ENCODE data around the gene TMEM126B. TPM values are rescaled to one million over a fixed set of nuclear protein-coding genes. Genes with fewer than 3 reads are reported as not detected.
"Not testable (repeated sequence)": the region's sequence is repeated elsewhere in the genome, so short reads cannot be mapped to it uniquely, and the experiment has no call there.

The TMEM126B gene
- total and polyA plus RNA-seq, 2 donors (not counting 3 experiments of a cell fraction or from before 2014, with no cell fraction given): 51.2 to 53.7 TPM

GRCh38 chr11:85603220-85603619 lies 25.2 kb upstream of the TMEM126B start:
- TF ChIP-seq CTCF (IDR thresholded peaks at IDR 0.05; ENCODE audit: extremely low read depth in 1 of 2, insufficient read depth in 1 of 2, low read depth in 1 of 2, low read length in 2 of 2) (no peak), MAX (IDR thresholded peaks at IDR 0.05; ENCODE audit: insufficient read depth, insufficient read length) (no peak), EZH2 (IDR thresholded peaks at IDR 0.05; ENCODE audit: borderline replicate concordance, low read depth, low read length, severe bottlenecking) (no peak), JUN (IDR thresholded peaks at IDR 0.05; ENCODE audit: borderline replicate concordance, insufficient read depth, insufficient read length, low read depth) (no peak), POLR2AphosphoS5 (IDR thresholded peaks at IDR 0.05; ENCODE audit: insufficient read depth, low read depth, low read length) (no peak), POLR2A (IDR thresholded peaks at IDR 0.05; ENCODE audit: low read depth, low read length) (no peak), GATA2 (IDR thresholded peaks at IDR 0.05; ENCODE audit: insufficient read depth, insufficient read length, low read depth, low read length) (no peak), FOS (IDR thresholded peaks at IDR 0.05; ENCODE audit: borderline replicate concordance, insufficient read depth, low read length) (no peak), MYC (IDR thresholded peaks at IDR 0.05; ENCODE audit: low read depth, low read length) (no peak)
- no peaks in the 10 kb centered on the region for H3K4me1 ChIP-seq (ENCODE audit: control insufficient read depth, extremely low read depth, insufficient read depth, low read length)
- H4K20me1 ChIP-seq (replicated peaks; ENCODE audit: control insufficient read depth, extremely low read depth, insufficient read depth, low read length): no peaks in the 10 kb centered on the region
- no peak overlapping the region for H2AFZ ChIP-seq (ENCODE audit: low read depth, low read length)
- BruUV-seq (replicated peaks): no TSS peak
- no peak overlapping the region for H3K9ac ChIP-seq (replicated peaks; ENCODE audit: extremely low read depth, insufficient read depth, low read length)
- ChIA-PET CTCF (interaction anchor here (1.6 kb wide), 1 partner anchor 25 kb away, joined by 4 read pairs; the partner anchor contains the start of gene TMEM126B), POLR2A (no interaction called here)
- H3K4me2 ChIP-seq (ENCODE audit: insufficient read depth, low read length): no peak overlapping the region
- FAIRE-seq: no peak
- no peaks in the 10 kb centered on the region for H3K9me3 ChIP-seq (replicated peaks; ENCODE audit: control insufficient read depth, insufficient read depth, low read length)
- no peaks in the 10 kb centered on the region for H3K79me2 ChIP-seq (ENCODE audit: control insufficient read depth, insufficient read depth, low read length)
- H3K36me3 ChIP-seq (ENCODE audit: control insufficient read depth in 2 of 2, extremely low read depth in 1 of 2, insufficient read depth in 2 of 2, low read length in 2 of 2): no peaks in the 10 kb centered on the region
- no peak for DNase-seq (ENCODE audit: low read depth, low spot score)
- no peaks in the 10 kb centered on the region for H3K9me1 ChIP-seq (replicated peaks; ENCODE audit: control insufficient read depth, extremely low read depth, insufficient read depth, low read length)
- no peak overlapping the region for H3K27ac ChIP-seq (ENCODE audit: insufficient read depth, low read depth, low read length)
- H3K4me3 ChIP-seq (replicated peaks in 1 of 3; ENCODE audit: insufficient read depth in 1 of 3, low read depth in 1 of 3, low read length in 3 of 3): no peak overlapping the region
- intact Hi-C loops (cut with micrococcal nuclease) (no loop called here), dilution Hi-C loops (cut with MboI; ENCODE audit: extremely low pct_ligation_motif_present, low sequenced_read_pairs) (no loop called here)
- H3K27me3 ChIP-seq (ENCODE audit: control insufficient read depth in 2 of 2, insufficient read depth in 2 of 2, low read length in 2 of 2): no peaks in the 10 kb centered on the region

GRCh38 chr11:85606237-85606636 lies 22.2 kb upstream of the TMEM126B start:
- POLR2A ChIA-PET; H3K4me1 ChIP-seq (ENCODE audit: control insufficient read depth, extremely low read depth, insufficient read depth, low read length); H3K9ac ChIP-seq (replicated peaks; ENCODE audit: extremely low read depth, insufficient read depth, low read length); H2AFZ ChIP-seq (ENCODE audit: low read depth, low read length); H4K20me1 ChIP-seq (replicated peaks; ENCODE audit: control insufficient read depth, extremely low read depth, insufficient read depth, low read length); H3K27me3 ChIP-seq (ENCODE audit: control insufficient read depth in 2 of 2, insufficient read depth in 2 of 2, low read length in 2 of 2); intact Hi-C loops (cut with micrococcal nuclease); BruUV-seq (replicated peaks); DNase-seq (ENCODE audit: low read depth, low spot score); FAIRE-seq; H3K9me1 ChIP-seq (replicated peaks; ENCODE audit: control insufficient read depth, extremely low read depth, insufficient read depth, low read length); H3K4me2 ChIP-seq (ENCODE audit: insufficient read depth, low read length); dilution Hi-C loops (cut with MboI; ENCODE audit: extremely low pct_ligation_motif_present, low sequenced_read_pairs); H3K36me3 ChIP-seq (ENCODE audit: control insufficient read depth in 2 of 2, extremely low read depth in 1 of 2, insufficient read depth in 2 of 2, low read length in 2 of 2); H3K27ac ChIP-seq (ENCODE audit: insufficient read depth, low read depth, low read length); H3K4me3 ChIP-seq (replicated peaks in 1 of 3; ENCODE audit: insufficient read depth in 1 of 3, low read depth in 1 of 3, low read length in 3 of 3); H3K79me2 ChIP-seq (ENCODE audit: control insufficient read depth, insufficient read depth, low read length); H3K9me3 ChIP-seq (replicated peaks; ENCODE audit: control insufficient read depth, insufficient read depth, low read length): not testable (repeated sequence)
- CTCF ChIA-PET: interaction anchor here (0.8 kb wide), 1 partner anchor 11 kb away, joined by 3 read pairs; no protein-coding TSS in a partner anchor

- H3K9ac ChIP-seq (replicated peaks; ENCODE audit: extremely low read depth, insufficient read depth, low read length); H4K20me1 ChIP-seq (replicated peaks; ENCODE audit: control insufficient read depth, extremely low read depth, insufficient read depth, low read length); FAIRE-seq; H3K27ac ChIP-seq (ENCODE audit: insufficient read depth, low read depth, low read length); DNase-seq (ENCODE audit: low read depth, low spot score); H3K27me3 ChIP-seq (ENCODE audit: control insufficient read depth in 2 of 2, insufficient read depth in 2 of 2, low read length in 2 of 2); H2AFZ ChIP-seq (ENCODE audit: low read depth, low read length); H3K9me1 ChIP-seq (replicated peaks; ENCODE audit: control insufficient read depth, extremely low read depth, insufficient read depth, low read length); CTCF ChIA-PET; dilution Hi-C loops (cut with MboI; ENCODE audit: extremely low pct_ligation_motif_present, low sequenced_read_pairs); H3K4me2 ChIP-seq (ENCODE audit: insufficient read depth, low read length); BruUV-seq (replicated peaks); H3K9me3 ChIP-seq (replicated peaks; ENCODE audit: control insufficient read depth, insufficient read depth, low read length); H3K4me3 ChIP-seq (replicated peaks in 1 of 3; ENCODE audit: insufficient read depth in 1 of 3, low read depth in 1 of 3, low read length in 3 of 3); H3K4me1 ChIP-seq (ENCODE audit: control insufficient read depth, extremely low read depth, insufficient read depth, low read length); H3K79me2 ChIP-seq (ENCODE audit: control insufficient read depth, insufficient read depth, low read length); intact Hi-C loops (cut with micrococcal nuclease); H3K36me3 ChIP-seq (ENCODE audit: control insufficient read depth in 2 of 2, extremely low read depth in 1 of 2, insufficient read depth in 2 of 2, low read length in 2 of 2); POLR2A ChIA-PET: not testable (repeated sequence)
These were observed 19.8 kb upstream of the TMEM126B start for GRCh38 chr11:85608621-85609020.

Measured in endothelial cell of umbilical vein (primary cell).